Stimulated activated CD8-positive, alpha-beta memory T cell treated with anti-CD3 and anti-CD28 coated beads, Interleukin-12 subunit alpha, Interleukin-12 subunit beta, amount 100 ng/mL, for 24 hours (primary cell): Measurements from ENCODE around the gene DAG1.

Source experiments
- DNase-seq: peaks from one replicate; pipeline ENCODE4 v3.0.0-alpha.2; 2020; ENCODE audit errors: extremely low read depth

The DAG1 gene

DNA sequence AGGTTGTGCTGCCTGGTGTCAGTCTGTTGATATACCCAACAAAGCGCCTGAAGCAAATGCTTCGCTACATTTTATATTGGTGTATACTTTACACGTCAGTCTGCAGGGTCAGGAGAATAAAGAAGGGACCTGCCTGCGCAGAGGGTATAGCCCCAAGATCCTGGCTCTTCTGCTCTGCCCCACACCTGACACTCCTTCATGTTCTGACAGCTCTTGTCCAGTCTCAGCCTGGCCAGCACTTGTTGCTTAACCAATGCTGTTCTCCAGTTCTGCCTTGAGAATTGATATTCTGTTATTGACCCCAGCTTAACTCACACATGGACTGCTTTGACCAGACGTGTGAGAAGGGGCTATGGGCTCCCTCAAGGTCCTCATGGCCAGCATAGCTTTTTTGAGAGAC lies 48.4 kb downstream of the DAG1 start:
- DNase-seq = no peak

- DNase-seq = no peak
Observed at GRCh38 chr3:49519296-49519695, 49.2 kb downstream of the DAG1 start.

- no peak for DNase-seq
Observed at GRCh38 chr3:49519916-49520385, 49.9 kb downstream of the DAG1 start.

- no peak for DNase-seq
Observed at GRCh38 chr3:49523756-49524747, 54.0 kb downstream of the DAG1 start.

GRCh38 chr3:49529567-49529966 lies 59.5 kb downstream of the DAG1 start:
- no peak for DNase-seq

DNA sequence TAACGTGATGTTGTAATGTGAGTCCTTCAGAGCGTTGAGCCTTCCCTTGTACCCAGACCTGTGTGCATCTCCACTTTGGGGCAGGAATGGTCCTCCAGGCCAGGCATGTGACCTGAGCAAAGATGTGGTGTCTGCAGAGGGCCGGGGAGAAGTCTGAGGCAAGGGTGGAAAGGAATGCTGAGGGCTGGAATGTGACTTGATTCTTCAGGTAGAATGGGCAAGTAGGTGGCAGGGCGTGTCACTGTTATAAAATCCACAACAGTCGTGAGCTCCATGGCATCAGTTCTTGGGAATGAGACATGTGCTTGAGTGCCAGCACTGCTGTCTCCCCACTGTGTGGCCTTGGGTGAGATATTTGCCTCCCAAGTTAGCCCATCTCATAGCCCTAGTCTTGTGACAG lies 60.2 kb downstream of the DAG1 start:
- no peak for DNase-seq

DNA sequence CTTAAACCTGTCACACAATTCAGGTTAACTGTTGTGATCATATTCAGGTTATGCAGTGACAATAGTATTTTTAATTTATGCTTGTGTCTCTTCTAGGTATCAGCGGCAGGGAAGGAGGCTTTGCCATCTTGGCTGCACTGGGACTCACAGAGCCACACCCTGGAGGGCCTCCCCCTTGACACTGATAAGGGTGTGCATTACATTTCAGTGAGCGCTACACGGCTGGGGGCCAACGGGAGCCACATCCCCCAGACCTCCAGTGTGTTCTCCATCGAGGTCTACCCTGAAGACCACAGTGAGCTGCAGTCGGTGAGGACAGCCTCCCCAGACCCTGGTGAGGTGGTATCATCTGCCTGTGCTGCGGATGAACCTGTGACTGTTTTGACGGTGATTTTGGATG lies 60.6 kb downstream of the DAG1 start:
- no peak for DNase-seq

- no peak for DNase-seq
Observed at GRCh38 chr3:49531218-49531617, 61.2 kb downstream of the DAG1 start.

- no peak for DNase-seq
Observed at GRCh38 chr3:49531715-49532114, 61.6 kb downstream of the DAG1 start.

DNA sequence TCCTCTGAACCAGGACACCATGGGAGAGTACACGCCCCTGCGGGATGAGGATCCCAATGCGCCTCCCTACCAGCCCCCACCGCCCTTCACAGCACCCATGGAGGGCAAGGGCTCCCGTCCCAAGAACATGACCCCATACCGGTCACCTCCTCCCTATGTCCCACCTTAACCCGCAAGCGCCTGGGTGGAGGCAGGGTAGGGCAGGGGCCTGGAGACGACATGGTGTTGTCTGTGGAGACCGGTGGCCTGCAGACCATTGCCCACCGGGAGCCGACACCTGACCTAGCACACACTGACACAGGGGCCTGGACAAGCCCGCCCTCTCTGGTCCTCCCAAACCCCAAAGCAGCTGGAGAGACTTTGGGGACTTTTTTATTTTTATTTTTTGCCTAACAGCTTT lies 63.0 kb downstream of the DAG1 start:
- no peak for DNase-seq

- no peak for DNase-seq
Observed at GRCh38 chr3:49533786-49534519, 63.9 kb downstream of the DAG1 start.

- no peak for DNase-seq
Observed at GRCh38 chr3:49534581-49535441, 64.7 kb downstream of the DAG1 start.

- DNase-seq = no peak
Observed at GRCh38 chr3:49535971-49536874, 66.2 kb downstream of the DAG1 start.

- no peak for DNase-seq
Observed at GRCh38 chr3:49536875-49537533, 66.9 kb downstream of the DAG1 start.

- DNase-seq = peak; percentile 77
Observed at GRCh38 chr3:49539659-49540560, 69.8 kb downstream of the DAG1 start.

- DNase-seq = no peak
Observed at GRCh38 chr3:49552087-49552486, 82.0 kb downstream of the DAG1 start.

DNA sequence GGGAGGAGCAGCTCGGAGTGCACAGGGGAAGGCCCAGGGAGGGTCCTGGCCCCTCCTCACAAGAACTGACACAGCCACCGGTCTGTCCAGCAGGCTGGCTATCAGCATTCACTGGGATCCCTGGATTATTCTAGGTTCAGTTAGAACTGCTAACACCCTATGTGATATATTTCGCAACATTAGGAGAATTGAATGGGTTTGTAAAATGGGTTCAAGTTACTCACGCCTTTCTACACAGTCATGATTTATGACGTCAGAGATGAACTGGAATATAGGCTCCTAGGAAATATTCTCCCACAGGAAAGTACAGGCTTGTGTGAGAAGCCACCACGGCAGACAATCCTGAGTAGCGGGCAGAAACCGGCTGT lies 83.2 kb downstream of the DAG1 start:
- DNase-seq = no peak

- peak; percentile 80 for DNase-seq
Observed at GRCh38 chr3:49553692-49554632, 83.9 kb downstream of the DAG1 start, which contains the start of gene BSN. BSN (plus strand) TSS chr3:49554477; CDS start chr3:49554603, 126 bp downstream.
